GM06990 (cell line): ENCODE results near the gene HMGXB3.

Experiments used
- DNase-seq: peaks from one replicate; pipeline ENCODE4 v3.0.0-alpha.2; 2011; ENCODE audit not compliant: insufficient read length; ENCODE audit errors: extremely low read depth
- H3K27me3 ChIP-seq: replicated peaks from 2 replicates; pipeline ENCODE4 v1.6.0; 2011; ENCODE audit warnings: low read length; ENCODE audit not compliant: control insufficient read depth, insufficient read depth
- H3K36me3 ChIP-seq: 2 replicates; pipeline ENCODE4 v1.5.1; 2011; ENCODE audit warnings: low read length; ENCODE audit not compliant: control insufficient read depth, insufficient read depth
- H3K4me3 ChIP-seq: replicated peaks from 2 replicates; pipeline ENCODE4 v1.5.1; 2011; ENCODE audit warnings: low read depth, mild to moderate bottlenecking, control low read depth, low read length
- CTCF ChIP-seq: IDR thresholded peaks from 2 replicates; pipeline ENCODE4 v1.5.1; 2011; ENCODE audit warnings: low read length, control low read depth, mild to moderate bottlenecking, inconsistent platforms; ENCODE audit not compliant: insufficient read depth, poor library complexity, severe bottlenecking

The HMGXB3 gene

GRCh38 chr5:149975409-149975808 is 25.1 kb upstream of the HMGXB3 start:
- H3K27me3 ChIP-seq: no peaks in the 10 kb centered on the region
- no peak for TF ChIP-seq CTCF
- H3K4me3 ChIP-seq: no peak overlapping the region
- H3K36me3 ChIP-seq: peaks cover 3% of the 10 kb centered on the region; the same call in 1 of the 2 replicates
- no peak for DNase-seq

GRCh38 chr5:149979896-149980295 is 20.6 kb upstream of the HMGXB3 start:
- no peak for TF ChIP-seq CTCF

GRCh38 chr5:149981206-149981605 is 19.3 kb upstream of the HMGXB3 start:
- Histone ChIP-seq H3K27me3 (no peaks in the 10 kb centered on the region), H3K36me3 (peaks cover 3% of the 10 kb centered on the region; the same call in 1 of the 2 replicates), H3K4me3 (no peak overlapping the region)
- no peak for TF ChIP-seq CTCF
- no peak for DNase-seq

More at GRCh38 chr5:149979896-149980295, 20.6 kb upstream of the HMGXB3 start:
- no peak for DNase-seq
- Histone ChIP-seq H3K27me3 (no peaks in the 10 kb centered on the region), H3K36me3 (peaks cover 3% of the 10 kb centered on the region; the same call in 1 of the 2 replicates), H3K4me3 (no peak overlapping the region)

GRCh38 chr5:149982505-149982904 is 18.0 kb upstream of the HMGXB3 start:
- H3K36me3 ChIP-seq: peaks cover 3% of the 10 kb centered on the region; the same call in 1 of the 2 replicates

GRCh38 chr5:149988126-149988525 is 12.4 kb upstream of the HMGXB3 start:
- H3K4me3 ChIP-seq: no peak overlapping the region
- no peaks in the 10 kb centered on the region for H3K27me3 ChIP-seq
- no peak for TF ChIP-seq CTCF
- no peak for DNase-seq
- H3K36me3 ChIP-seq: no peaks in the 10 kb centered on the region

More at GRCh38 chr5:149982505-149982904, 18.0 kb upstream of the HMGXB3 start:
- no peak for DNase-seq
- H3K4me3 ChIP-seq: no peak overlapping the region
- TF ChIP-seq CTCF: no peak
- no peaks in the 10 kb centered on the region for H3K27me3 ChIP-seq

- peak; percentile 92 for TF ChIP-seq CTCF
These were observed 9.8 kb upstream of the HMGXB3 start for GRCh38 chr5:149990518-149991376.

More at GRCh38 chr5:149990518-149991376, 9.8 kb upstream of the HMGXB3 start:
- no peaks in the 10 kb centered on the region for H3K27me3 ChIP-seq
- DNase-seq: no peak
- H3K4me3 ChIP-seq: no peak overlapping the region
- H3K36me3 ChIP-seq: peaks cover 7% of the 10 kb centered on the region
